Measurements from ENCODE around the gene C6orf132. TPM values are rescaled to one million over a fixed set of nuclear protein-coding genes. Genes with fewer than 3 reads are reported as not detected.

The C6orf132 gene
- total RNA-seq, 1 experiment from 2014 or later: 88.5 TPM

GRCh38 chr6:42100029-42100901, 42.2 kb downstream of the C6orf132 start:
- CTCF ChIA-PET: interaction anchor here (0.9 to 2.4 kb wide), 12 partner anchors 8 to 160 kb away, joined by 3 to 11 read pairs (median 4); partner anchors contain the start of genes C6orf132 and TAF8
- H3K27ac Mint-ChIP-seq (ENCODE audit: unreplicated experiment): peak overlapping the region; percentile 78
- H3K27me3 Mint-ChIP-seq (ENCODE audit: unreplicated experiment): no peaks in the 10 kb centered on the region
- peak overlapping the region; percentile 23 for H3K4me3 Mint-ChIP-seq (ENCODE audit: low read depth, unreplicated experiment)
- peaks cover 63% of the 10 kb centered on the region for H3K4me1 Mint-ChIP-seq (ENCODE audit: low read depth, unreplicated experiment)
- DNase-seq: peak; percentile 31
- no peak for TF ChIP-seq CTCF (IDR thresholded peaks at IDR 0.05; ENCODE audit: unreplicated experiment)
- BruUV-seq (replicated peaks): TSS peak; percentile 76
- intact Hi-C loops (cut with micrococcal nuclease; ENCODE audit: unreplicated experiment): no loop called here
- no peaks in the 10 kb centered on the region for H3K9me3 Mint-ChIP-seq (ENCODE audit: low read depth, unreplicated experiment)
- peaks cover 78% of the 10 kb centered on the region for H3K36me3 Mint-ChIP-seq (ENCODE audit: insufficient read depth, unreplicated experiment)

- H3K27me3 Mint-ChIP-seq (ENCODE audit: unreplicated experiment): no peaks in the 10 kb centered on the region
- no peak for TF ChIP-seq CTCF (IDR thresholded peaks at IDR 0.05; ENCODE audit: unreplicated experiment)
- peak; percentile 74 for DNase-seq
- H3K9me3 Mint-ChIP-seq (ENCODE audit: low read depth, unreplicated experiment): no peaks in the 10 kb centered on the region
- BruUV-seq (replicated peaks): no TSS peak
- intact Hi-C loops (cut with micrococcal nuclease; ENCODE audit: unreplicated experiment): loop anchor here (1.0 kb wide), 1 partner anchor 40 kb away; no protein-coding TSS in a partner anchor
- peak overlapping the region; percentile 78 for H3K27ac Mint-ChIP-seq (ENCODE audit: unreplicated experiment)
- H3K36me3 Mint-ChIP-seq (ENCODE audit: insufficient read depth, unreplicated experiment): peaks cover 74% of the 10 kb centered on the region
- peak overlapping the region; percentile 23 for H3K4me3 Mint-ChIP-seq (ENCODE audit: low read depth, unreplicated experiment)
- peaks cover 63% of the 10 kb centered on the region for H3K4me1 Mint-ChIP-seq (ENCODE audit: low read depth, unreplicated experiment)
- CTCF ChIA-PET: interaction anchor here (0.5 to 2.4 kb wide), 15 partner anchors 9 to 161 kb away, joined by 3 to 11 read pairs (median 4); partner anchors contain the start of genes C6orf132 and TAF8
Observed at GRCh38 chr6:42099340-42100028, 42.9 kb downstream of the C6orf132 start.

- no peak for DNase-seq
- Mint-ChIP-seq H3K9me3 (ENCODE audit: low read depth, unreplicated experiment) (no peaks in the 10 kb centered on the region), H3K4me1 (ENCODE audit: low read depth, unreplicated experiment) (peaks cover 51% of the 10 kb centered on the region), H3K4me3 (ENCODE audit: low read depth, unreplicated experiment) (no peak overlapping the region), H3K27me3 (ENCODE audit: unreplicated experiment) (no peaks in the 10 kb centered on the region), H3K27ac (ENCODE audit: unreplicated experiment) (peak overlapping the region; percentile 42), H3K36me3 (ENCODE audit: insufficient read depth, unreplicated experiment) (peaks cover 66% of the 10 kb centered on the region)
- BruUV-seq (replicated peaks): no TSS peak
- CTCF ChIA-PET: interaction anchor here (0.7 to 1.2 kb wide), 2 partner anchors 41 to 70 kb away, joined by 3 read pairs; no protein-coding TSS in a partner anchor
- intact Hi-C loops (cut with micrococcal nuclease; ENCODE audit: unreplicated experiment): no loop called here
- no peak for TF ChIP-seq CTCF (IDR thresholded peaks at IDR 0.05; ENCODE audit: unreplicated experiment)
Observed at GRCh38 chr6:42095776-42096541, 46.5 kb downstream of the C6orf132 start.

GRCh38 chr6:42095094-42095493, 47.3 kb downstream of the C6orf132 start:
- Mint-ChIP-seq H3K27ac (ENCODE audit: unreplicated experiment) (no peak overlapping the region), H3K9me3 (ENCODE audit: low read depth, unreplicated experiment) (no peaks in the 10 kb centered on the region), H3K27me3 (ENCODE audit: unreplicated experiment) (no peaks in the 10 kb centered on the region), H3K36me3 (ENCODE audit: insufficient read depth, unreplicated experiment) (peaks cover 62% of the 10 kb centered on the region), H3K4me3 (ENCODE audit: low read depth, unreplicated experiment) (no peak overlapping the region), H3K4me1 (ENCODE audit: low read depth, unreplicated experiment) (peaks cover 42% of the 10 kb centered on the region)
- no peak for DNase-seq
- no peak for TF ChIP-seq CTCF (IDR thresholded peaks at IDR 0.05; ENCODE audit: unreplicated experiment)
- intact Hi-C loops (cut with micrococcal nuclease; ENCODE audit: unreplicated experiment): no loop called here
- CTCF ChIA-PET: interaction anchor here (1.3 kb wide), 1 partner anchor 98 kb away, joined by 3 read pairs; no protein-coding TSS in a partner anchor
- no TSS peak for BruUV-seq (replicated peaks)
